Midbrain (tissue), 1 donor: ENCODE data around the gene TP53I11.

ENCODE experiments used
- DNase-seq: peaks from one replicate; lab custom pipeline; 2025; lab: John Stamatoyannopoulos, UW

TP53I11 gene

DNA sequence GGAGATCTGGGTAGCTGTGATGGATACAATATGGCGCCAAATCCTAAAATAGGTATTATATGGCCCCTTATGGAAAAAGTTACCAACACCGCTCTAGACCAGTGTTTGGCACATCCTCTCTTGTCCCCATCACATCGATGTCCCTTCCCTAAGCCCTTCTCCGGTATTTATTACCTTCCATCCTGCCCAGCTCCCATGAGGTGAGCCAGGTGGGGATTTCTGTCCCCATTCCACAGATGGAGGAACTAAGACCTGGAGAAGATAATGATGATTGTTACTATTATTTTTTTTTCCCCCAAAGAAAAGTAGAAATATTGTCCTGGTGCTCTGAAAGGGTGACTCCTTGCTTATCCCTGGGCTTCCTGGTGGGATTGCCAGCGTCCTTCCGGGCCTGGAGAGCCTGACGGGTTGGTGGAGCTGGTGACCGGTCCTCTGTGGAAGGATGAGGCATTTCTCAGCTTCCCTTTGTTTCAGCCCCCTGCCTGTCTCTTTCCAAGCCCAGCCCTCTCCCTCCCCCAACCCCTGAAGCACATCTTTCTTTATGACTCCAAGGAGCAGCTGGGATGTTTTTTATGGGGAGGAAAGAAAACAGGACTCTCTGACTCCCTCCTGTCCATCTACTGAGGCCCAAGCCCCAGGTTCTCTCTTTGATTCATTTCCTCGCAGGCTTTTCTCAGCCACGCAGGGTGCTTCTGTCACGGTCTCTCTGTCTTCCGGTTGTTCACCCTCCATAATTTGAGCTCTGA is 65.4 kb downstream of the TP53I11 start:
- DNase-seq, result no peak

- no peak for DNase-seq
Observed at GRCh38 chr11:44884056-44884455, 66.6 kb downstream of the TP53I11 start.

DNA sequence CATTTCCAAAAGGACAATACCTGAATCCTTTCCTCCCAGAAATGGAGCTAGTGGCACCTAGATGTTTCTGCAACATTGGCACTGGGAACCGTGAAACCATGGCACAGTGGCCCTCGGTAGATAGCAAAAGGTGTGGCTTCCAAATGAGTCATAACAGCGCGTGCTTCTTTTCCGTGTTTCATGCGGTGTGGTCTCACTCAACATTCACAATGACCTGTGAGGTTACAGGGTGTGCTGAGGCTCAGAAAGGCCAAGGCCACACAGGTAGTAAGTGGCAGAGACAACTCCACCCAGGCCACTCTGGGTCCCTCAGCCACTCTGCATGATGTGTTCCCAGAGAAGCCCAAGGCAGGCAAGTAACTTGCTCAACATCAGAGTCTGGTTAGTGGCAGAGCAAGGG is 67.4 kb downstream of the TP53I11 start:
- DNase-seq, result no peak
